Sigmoid colon (tissue), 3 donors: Measurements from ENCODE around the gene FAR1.

Experiments
- CTCF ChIP-seq, 4 experiments: fragments of 450-650 bp in 3 of 4; fragments of 200-600 bp in 1 of 4; IDR thresholded peaks; one replicate each; pipeline ENCODE4 v1.5.1; 2016 to 2019; ENCODE audit warnings: antibody characterized with exemption in 4 of 4, mild to moderate bottlenecking in 3 of 4, moderate library complexity in 2 of 4
- POLR2A ChIP-seq, 2 donors: fragments of 450-650 bp; IDR thresholded peaks; one replicate each; pipeline ENCODE4 v1.6.1; 2016; ENCODE audit warnings: antibody characterized with exemption in 2 of 2, mild to moderate bottlenecking in 2 of 2, moderate library complexity in 2 of 2

- no peak for TF ChIP-seq CTCF (IDR thresholded peaks at IDR 0.05)
- no peak for TF ChIP-seq POLR2A (IDR thresholded peaks at IDR 0.05)
These were observed 13.7 kb downstream of the FAR1 start for GRCh38 chr11:13682212-13682611.
